HG03097 (cell line): ENCODE results near the gene FRMD3.

Experiments
- ATAC-seq: cut with Tn5 transposase; IDR thresholded peaks from one replicate; pipeline ENCODE4 v1.9.1; 2021; ENCODE audit not compliant: unreplicated experiment, low FRiP score

The FRMD3 gene

GRCh38 chr9:83247732-83248131 is 290.5 kb downstream of the FRMD3 start:
- no peak for ATAC-seq

GRCh38 chr9:83245979-83246659 is 292.1 kb downstream of the FRMD3 start:
- ATAC-seq: no peak

- no peak for ATAC-seq
Measured at GRCh38 chr9:83242066-83242465, 296.1 kb downstream of the FRMD3 start.

- no peak for ATAC-seq
Measured at GRCh38 chr9:83240671-83241070, 297.5 kb downstream of the FRMD3 start.

- no peak for ATAC-seq
Measured at GRCh38 chr9:83239747-83240146, 298.5 kb downstream of the FRMD3 start.

DNA sequence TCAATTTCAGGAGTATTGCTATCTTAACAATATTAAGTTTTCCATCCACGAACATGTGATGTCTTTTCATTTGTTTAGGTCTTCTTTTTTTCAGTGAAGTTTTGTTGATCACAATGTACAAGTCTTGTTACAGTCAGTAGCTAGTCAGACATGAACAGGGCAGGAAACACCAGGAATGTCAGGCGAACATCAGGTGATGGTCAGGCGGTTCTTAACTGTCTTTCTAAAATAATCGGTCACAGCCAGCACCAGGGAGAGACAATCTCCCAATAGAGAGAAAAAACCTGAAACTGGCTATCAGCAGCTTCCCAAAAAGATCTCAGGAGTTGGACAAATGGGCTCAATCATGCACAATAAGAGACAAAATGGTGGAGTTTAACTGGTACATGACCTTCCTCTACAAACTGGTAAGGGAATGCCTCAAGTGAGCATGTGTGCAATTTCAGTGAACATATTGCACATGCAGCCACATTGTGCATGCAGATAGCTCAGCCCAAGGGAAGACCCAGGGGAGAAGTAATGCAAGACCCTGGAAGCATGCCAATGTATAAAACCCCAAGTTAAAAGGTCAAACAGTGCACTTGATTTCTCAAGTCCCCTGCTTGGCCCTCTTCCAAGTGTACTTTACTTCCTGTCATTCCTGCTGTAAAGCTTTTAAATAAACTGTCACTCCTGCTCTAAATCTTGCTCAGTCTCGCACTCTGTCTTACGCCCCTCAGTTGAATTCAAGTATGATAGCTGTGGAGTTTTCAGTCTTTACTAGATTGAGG is 299.1 kb downstream of the FRMD3 start:
- no peak for ATAC-seq

GRCh38 chr9:83236029-83236696 is 302.0 kb downstream of the FRMD3 start:
- no peak for ATAC-seq

DNA sequence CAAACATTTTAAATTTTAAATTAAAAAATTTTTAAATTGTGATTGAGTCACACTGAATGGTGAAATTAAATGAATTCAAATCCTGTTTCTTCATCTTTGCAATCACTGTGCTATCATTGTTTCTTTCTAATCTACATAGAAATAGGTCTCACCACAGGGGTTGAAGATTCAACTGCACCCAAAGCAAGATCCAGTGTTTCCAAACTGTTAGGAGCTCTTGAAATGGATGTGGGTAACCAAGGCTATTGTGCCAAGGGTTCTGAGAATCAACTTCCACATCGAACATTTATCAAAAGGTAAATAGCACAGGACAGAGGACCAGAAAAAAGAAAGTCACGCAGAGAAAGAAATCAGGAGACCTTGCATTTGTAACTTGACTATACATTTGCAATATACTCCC is 302.7 kb downstream of the FRMD3 start:
- ATAC-seq: no peak

DNA sequence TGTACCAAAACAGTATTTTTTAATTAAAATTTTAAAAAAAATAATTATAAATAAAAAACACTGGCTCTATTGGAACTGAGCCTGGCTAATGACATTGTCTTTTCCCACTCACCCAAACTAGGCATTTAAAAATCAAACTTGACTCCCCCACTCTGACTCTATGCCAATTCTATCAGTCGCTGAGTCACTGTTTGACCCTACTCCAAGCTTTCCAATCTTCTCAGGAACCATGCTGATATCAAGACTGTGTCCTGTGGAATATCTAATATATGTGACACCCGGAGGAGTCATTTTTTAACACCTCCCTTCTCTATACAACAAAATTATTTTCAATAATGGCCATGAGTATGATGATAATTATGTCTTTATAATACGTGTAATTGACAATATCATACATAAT is 303.7 kb downstream of the FRMD3 start:
- no peak for ATAC-seq

DNA sequence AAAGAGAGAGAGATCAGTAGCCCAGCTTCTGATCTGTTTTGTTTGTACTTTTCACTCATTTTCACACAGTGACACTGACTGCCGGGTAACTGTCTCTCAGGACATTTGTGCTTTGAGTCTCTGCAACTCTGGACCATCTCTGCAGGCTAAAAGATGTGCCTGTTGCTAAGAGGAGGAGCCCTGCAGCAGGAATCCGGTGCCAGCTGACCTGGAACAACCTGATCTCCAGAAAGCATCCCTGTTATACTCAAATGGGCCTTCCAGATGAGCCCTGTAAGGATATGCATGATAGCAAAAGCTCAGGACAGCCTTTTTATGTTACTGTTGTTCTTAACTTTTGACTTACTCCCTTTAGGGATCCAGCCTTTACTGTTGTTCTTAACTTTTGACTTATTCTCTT is 304.6 kb downstream of the FRMD3 start:
- ATAC-seq: no peak

- no peak for ATAC-seq
Measured at GRCh38 chr9:83231039-83231438, 307.2 kb downstream of the FRMD3 start.

DNA sequence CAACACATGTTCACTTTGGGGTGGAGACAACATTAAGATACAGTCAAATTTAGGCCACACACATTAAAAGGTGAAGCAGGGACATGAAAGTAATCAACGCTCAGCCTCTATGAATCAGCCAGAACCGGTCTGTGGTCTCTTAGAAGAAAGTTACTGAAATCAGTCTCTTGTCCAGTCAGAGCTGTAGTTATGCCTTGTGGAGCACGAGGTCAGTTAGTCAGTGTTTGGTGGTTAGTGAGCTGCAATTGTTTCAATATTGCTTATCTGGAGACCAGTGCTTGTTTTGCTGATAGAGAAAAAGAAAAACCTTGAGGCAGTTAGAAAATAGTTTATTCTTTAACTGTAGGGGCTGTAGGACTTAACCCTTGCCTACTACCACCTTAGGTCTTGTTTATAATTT is 317.5 kb downstream of the FRMD3 start:
- ATAC-seq: peak; percentile 96

GRCh38 chr9:83219924-83220438 is 318.2 kb downstream of the FRMD3 start:
- no peak for ATAC-seq

- peak; percentile 45 for ATAC-seq
Measured at GRCh38 chr9:83219154-83219923, 318.9 kb downstream of the FRMD3 start.

GRCh38 chr9:83218411-83219090 is 319.6 kb downstream of the FRMD3 start:
- ATAC-seq: no peak

DNA sequence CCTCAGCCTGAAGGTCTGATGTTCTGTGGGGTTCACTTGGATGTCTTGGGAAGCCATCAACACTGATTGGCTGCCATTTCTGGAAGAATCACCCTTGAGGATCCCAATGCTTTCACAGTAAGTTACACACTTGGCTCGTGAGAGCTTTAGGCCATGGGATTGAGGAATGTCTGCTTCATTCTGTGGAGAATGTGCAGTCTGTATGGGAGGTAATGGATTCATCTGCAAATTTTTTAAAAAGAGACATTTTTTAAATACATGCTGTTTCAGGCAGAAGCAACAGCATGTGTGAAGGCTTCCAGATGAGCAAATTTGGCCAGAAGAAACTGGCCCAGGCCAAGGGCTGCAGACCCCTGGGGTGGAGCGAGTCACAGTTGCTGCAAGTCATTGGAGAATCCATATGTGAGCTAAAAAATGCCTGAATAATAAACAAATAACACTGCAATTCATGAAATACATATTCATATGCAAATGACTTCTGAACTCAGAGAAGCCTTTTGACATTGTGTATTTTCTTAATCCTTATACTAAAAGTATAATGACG is 328.9 kb downstream of the FRMD3 start:
- ATAC-seq: no peak

DNA sequence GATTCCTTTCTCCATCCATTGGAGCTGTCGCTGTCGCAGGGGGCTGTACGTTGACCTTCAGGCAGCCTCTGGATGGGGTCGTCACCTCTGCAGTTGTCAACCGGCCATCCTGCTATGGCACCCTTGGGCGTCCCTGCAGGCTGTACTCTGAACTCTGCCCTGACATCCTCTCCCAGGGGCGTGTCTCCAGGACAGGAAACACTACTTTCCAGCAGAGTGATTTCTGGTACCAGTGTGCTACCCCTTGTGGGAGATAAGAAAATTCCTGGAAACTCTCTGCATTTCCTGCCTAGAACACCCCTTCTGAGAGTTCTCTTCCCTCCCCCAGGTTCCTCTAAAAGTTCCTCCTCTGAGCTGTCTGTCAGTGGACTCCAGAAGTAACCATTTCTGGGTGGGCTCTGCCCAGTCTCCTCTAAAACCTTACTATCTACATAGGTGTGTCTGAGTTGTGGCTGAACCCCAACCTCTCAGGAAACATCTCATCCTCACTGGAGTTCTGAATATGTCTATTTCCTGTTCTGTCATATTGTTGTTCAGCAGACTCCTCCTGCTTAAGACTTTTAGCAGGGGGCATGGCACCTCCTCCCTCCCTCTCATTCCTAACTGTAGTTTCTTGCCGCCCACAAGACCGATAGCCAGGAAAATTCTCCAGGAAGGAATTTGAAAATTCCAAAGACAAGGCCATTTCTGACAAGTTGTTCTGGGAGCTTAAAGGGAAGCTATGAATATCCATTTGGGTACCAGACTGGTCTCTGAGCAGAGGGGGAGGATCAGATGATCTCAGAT is 329.9 kb downstream of the FRMD3 start:
- no peak for ATAC-seq

GRCh38 chr9:83204047-83204446 is 334.2 kb downstream of the FRMD3 start:
- ATAC-seq: no peak

DNA sequence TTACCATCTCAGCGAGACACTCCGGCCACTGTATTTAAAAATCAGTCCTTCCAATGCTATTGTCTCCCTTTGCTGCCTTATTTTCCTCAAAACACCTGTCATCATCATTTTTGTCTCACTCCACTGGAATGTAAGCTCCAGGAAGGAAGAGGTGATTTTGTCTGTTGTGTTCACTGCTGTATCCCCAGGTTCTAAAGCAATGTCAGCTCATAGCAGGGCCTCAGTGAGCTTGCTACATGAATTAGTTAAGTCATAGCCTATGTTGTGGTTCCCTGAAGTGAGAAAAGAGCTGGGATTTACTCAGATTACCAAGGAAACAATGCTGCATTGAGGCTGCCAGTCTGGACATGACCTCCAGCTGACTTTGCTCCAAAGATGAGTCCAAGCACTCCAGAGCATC is 337.7 kb downstream of the FRMD3 start:
- ATAC-seq: no peak
